GM21737 (cell line): ENCODE results near the gene DCXR.

Experiments used
- ATAC-seq: cut with Tn5 transposase; IDR thresholded peaks from one replicate; pipeline ENCODE4 v1.9.1; 2021; ENCODE audit warnings: mild to moderate bottlenecking, moderate library complexity; ENCODE audit not compliant: unreplicated experiment

DCXR gene

DNA sequence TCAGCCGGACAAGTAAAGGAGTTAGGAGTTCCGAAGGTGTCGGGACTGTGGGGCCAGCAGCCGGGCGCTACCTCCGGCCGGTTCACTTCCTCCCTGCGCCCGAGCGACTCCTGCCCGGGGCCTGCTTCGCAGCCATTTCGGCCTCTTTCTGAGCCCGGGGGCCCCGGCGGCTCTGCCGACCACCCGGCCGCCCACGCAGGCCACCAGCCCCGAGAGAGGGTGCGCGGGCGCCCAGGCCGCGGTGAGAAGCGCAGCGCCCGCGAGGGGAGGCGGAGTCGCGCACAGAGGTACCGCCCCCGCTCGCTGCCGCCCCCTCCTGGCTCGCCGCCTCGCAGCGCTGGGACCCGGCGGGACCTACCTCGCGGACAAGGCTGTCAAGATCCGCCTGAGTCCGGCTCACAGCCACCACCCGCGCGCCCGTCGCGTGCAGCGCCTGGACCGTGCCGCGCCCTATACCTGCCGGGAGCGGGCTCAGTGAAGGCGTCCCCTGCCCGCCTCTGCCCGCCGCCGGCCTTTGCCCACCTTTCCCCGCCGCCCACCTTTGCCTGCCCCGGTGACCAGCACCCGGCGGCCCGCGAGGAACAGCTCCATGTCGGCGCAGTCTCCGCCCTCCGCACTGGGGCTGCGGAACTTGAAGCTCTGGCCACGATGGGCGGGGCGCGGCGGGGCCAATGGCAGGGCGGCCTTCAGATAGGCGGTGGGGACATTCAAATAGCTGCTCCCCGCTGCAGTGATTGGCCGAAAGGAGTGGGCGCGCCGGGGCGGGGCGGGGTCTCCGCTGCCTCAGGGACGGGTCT lies at the start of gene DCXR:
DCXR (minus strand) TSS at position 606 of the 797 bp plus-strand sequence; CDS start at position 591, 15 bp downstream.
- peak; percentile 83 for ATAC-seq

DNA sequence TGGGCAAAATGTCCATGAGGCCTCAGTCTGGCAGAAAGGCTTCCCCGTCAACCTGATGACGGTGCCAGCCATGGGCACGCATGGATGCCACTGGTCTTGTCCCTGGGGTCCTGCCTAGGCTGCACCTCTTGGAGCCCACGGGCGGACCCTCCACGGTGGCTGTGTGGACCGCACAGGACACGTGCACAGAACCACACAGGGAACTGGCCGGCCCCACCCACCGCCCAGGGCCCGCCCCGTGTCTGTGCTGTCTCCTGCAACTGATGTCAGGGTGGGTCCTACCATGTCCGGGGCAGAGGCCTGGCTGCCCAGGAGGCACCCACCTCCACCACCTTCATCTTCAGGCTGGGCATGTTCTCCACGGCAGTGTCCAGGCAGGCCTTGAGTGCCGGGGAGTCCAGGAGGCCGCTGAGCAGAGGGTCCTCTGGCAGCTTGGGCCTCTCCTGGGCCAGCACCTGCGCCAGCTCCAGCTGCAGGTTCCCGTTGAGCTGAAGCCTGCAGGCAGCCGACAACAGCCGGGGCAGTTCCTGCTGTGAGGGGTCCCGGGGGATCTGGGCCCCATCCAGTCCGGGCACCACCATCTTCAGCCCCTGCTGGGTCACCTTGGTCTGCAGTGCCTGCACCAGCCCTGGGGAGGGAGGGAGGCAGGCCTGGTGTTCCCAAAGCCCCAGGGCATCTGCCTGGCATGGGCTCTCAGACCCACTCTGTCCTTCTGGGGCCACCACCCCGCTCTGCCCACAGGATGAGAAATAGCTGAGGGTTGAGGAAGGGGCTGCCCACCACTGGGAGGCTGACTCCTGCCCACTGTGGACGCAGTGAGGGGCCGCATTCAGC lies 48.7 kb upstream of the DCXR start:
- ATAC-seq, result no peak

DNA sequence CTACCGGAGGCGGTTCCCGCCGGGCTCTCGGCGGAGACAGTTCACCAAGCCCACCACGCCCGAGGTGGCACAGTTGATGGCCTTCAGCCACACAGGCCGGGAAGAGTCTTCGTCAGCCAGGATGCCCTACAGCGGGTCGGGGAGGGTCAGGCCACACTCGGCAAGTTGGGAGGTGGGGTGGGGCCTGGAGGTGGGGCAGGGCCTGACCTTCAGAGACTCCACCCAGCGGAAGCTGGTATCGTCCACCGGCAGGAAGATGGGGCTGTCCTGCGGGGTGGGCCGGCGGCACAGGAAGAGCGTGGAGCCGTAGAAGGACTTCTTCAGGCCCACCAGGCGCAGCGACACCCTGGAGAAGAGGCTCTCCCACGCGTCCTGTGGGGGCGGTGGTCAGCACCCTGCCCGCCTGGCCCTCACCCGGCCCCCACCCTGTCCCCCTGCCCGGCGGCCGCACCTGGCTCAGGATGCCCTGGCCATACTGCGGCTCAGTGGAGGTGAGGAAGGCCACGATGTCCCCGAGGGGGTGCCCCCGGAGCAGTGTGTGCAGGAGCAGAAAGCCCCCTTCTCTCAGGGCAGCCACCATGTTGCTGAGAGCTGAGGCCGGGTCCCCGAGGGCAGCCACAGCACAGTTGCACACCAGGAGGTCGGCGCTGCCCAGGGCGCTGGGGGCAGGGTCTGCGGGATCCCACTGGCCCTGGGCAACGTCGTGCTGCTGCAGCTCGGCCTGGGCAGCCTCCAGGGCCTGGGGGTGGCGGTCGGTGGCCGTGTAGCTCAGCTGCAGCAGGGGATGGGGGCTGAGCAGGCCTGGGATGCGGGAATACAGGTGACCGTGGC lies 47.7 kb upstream of the DCXR start:
- no peak for ATAC-seq

DNA sequence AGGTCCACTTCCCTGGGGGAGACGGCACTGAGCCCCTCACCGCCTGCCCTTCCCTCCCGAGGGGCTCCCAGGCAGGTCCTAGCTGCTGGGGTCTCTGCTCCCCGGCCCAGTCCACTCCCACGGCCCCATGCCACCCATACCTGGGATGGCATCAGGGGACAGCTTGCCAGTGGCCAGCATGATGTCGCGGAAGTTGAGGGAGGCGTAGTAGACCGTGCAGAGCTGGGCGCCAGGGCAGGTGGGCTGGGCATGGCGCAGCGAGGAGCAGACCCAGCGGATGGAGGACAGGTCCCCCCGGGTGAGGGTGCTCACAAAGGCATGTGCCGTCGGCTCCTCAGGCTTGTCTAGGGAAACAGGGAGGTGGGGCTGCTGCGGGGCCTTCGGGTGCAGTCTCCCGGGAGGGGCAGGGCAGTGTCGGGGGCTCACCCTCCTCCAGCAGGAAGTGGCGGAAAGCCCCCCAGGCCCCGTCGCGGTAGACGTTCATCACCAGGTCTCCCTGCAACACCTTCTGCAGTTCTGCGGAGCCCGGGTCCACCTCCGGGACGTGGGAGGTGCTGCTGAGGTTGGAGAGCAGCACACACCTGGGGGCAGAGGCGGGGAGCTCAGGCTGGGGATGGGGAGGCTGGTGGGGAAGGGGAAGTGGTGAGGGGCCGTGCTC lies 47.0 kb upstream of the DCXR start:
- no peak for ATAC-seq

- ATAC-seq, result no peak
Observed at GRCh38 chr17:82083533-82084359, 46.2 kb upstream of the DCXR start.

DNA sequence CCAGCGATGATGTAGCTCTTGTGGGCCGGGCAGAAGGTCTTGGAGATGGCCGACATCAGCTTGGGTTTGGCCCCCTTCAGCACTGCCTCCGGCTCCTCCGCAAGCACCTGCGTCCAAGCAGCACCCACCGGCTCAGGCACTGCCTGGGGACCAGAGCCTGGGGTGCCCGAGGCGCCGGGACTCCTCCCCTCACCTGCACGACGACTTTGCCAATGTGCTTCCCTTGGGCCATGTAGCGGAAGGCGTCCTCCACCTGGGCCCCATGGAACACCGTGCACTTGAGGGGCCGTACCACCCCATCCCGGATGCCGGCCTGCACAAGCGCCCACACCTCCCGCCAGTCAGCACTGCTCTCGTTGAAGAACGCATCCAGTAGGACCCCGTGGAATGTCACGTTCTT lies 45.5 kb upstream of the DCXR start:
- ATAC-seq, result no peak

GRCh38 chr17:82082456-82082855 lies 45.0 kb upstream of the DCXR start:
- ATAC-seq, result no peak

DNA sequence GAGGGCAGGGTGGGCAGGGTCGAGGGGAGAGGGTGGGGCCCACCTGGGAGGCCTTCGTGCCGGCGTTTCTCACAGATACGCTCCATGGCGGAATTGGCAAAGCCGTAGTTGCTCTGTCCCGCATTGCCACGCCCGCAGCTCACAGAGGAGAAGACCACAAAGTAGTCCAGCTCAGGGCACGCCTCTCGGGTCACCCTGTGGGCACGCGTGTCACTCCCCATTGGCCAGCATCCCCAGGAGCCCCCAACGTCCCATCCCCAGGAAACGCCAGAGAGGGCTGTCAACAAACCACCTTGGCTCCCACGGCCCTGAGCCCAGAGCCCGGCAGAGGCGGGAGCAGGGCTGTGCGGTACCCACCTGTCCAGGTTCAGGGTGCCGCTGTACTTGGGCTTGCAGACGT lies 44.5 kb upstream of the DCXR start:
- ATAC-seq, result no peak

- ATAC-seq, result no peak
Observed at GRCh38 chr17:82081546-82081945, 44.0 kb upstream of the DCXR start.

DNA sequence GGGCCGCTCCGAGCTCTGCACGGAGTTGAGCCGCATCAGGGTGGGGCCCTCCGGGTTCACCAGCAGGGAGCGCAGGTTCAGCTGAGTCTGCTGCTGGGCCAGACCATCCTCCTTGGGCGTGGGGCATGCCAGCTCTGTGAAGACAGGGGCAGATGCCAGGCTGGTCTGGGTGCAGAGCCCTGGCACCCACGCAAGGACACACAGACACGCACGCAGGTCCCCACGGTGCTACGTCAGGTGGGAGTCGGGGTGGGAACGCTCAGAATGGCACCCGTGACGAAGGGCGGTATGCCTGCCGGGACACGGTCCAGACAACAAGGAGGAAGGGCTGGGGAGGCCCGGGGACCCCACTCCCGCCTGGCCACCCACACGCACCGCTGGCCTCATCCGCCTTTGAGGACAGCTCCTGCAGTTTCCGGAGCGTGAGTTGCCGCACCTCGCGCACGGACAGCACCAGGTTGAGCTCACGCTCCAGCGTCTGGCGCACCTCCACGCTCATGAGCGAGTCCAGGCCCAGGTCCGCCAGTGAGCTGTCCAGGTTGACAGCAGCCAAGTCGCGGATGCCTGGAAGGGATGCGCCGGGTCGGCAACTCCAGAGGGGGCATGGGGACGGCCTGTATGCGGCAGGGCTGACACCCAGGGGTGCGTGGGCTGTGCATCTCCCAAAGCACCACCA lies 43.4 kb upstream of the DCXR start:
- no peak for ATAC-seq

- ATAC-seq, result no peak
Observed at GRCh38 chr17:82080048-82080788, 42.7 kb upstream of the DCXR start.

- no peak for ATAC-seq
Observed at GRCh38 chr17:82079001-82079677, 41.6 kb upstream of the DCXR start.

DNA sequence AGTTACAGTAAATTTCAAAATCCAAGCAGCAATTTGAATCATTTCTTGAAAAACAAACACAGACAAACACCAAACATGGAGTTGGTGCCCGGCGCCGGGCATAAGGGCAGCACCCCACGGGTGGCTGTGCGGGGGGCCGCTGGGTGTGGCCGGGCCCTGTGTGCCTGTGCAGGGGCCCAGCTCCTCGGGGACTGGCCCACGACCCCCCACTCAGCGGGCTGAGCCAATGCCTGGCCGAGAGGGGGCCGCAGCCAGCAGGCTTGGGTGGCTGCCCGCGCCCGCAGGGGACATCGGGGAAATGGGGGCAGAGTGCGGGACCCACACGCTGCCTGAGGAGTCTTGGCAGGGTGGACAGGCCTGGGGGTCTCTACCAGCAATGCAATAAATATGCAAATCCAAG lies 40.9 kb upstream of the DCXR start:
- ATAC-seq, result no peak

DNA sequence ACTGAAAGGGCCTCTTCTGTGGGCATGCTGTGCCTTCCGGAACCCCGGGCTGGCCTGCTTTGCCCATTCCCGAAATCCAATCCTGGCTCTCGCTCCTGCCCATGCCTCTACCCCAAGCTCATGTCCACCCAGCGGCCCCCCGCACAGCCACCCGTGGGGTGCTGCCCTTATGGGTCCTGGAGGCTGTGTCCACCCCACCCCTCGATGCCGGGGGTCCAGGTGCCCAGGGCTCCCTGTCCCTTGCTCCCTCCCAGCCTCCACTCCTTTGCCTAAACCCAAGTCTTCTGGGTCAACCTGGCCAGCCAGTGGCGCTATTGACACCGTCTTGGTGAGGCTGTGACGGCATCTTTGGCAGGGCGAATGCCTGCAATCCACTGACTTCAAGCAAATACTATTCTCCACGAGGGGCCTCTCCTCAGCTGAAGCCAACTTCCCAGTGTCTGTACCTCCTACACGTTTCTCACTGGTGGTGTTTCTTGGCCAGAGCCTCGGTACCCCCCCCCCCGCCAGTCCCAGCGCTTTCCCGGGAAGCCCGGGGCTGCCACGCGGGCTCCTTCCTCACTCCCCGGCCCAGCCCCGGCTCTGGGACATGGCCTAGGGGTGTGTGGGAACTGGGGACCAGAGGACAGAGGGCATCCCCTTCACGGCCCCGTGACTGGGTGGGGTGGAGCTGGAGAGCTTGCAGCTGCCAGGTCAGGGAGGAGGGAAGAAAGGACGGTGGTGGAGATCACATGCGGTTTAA lies 40.3 kb upstream of the DCXR start:
- ATAC-seq, result no peak

GRCh38 chr17:82076785-82077591 lies 39.5 kb upstream of the DCXR start:
- ATAC-seq, result no peak

DNA sequence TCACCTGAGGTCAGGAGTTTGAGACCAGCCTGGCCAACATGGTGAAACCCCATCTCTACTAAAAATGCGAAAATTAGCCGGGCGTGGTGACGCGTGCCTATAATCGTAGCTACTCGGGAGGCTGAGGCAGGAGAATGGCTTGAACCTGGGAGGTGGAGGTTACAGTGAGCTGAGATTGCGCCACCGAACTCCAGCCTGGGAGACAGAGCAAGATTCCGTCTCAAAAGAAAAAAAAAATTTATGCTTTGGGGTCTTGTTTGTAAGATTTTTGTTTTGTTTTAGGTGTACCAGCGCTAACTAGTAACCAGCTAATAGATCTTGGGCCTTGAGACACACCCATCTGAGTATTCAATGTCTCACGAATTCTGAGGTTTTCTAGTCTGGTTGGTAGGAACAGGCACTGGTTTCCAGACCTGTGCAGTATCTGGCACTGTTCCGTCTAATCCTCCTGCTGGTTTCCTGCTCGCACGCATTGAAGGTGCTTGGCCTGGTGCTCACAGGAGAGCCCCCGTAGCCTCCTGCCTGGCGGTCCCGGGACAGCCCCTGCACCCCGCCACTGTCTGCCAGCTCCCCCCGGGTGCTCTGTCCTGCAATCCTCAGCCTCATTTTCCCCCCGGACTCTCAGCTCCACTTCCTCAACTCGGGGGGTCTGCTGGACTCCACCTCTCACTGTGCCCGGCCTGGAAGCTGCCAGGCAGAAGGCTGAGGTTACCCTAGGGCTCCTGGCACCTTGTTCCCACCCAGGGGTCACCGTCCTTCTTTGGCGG lies 38.7 kb upstream of the DCXR start:
- no peak for ATAC-seq
